ENCODE results near the gene CEP170B.

CEP170B gene

GRCh38 chr14:104868060-104868740 is 3.1 kb downstream of the CEP170B start:
- DNase-seq, result no peak

GRCh38 chr14:104868811-104869572 is 3.9 kb downstream of the CEP170B start:
- DNase-seq, result no peak

- DNase-seq, result no peak
Measured at GRCh38 chr14:104869669-104870367, 4.8 kb downstream of the CEP170B start.

- DNase-seq, result no peak
Measured at GRCh38 chr14:104870368-104871144, 5.5 kb downstream of the CEP170B start.

- DNase-seq, result no peak
Measured at GRCh38 chr14:104871145-104871655, 6.1 kb downstream of the CEP170B start.

- no peak for DNase-seq
Measured at GRCh38 chr14:104871656-104872468, 6.8 kb downstream of the CEP170B start.

GRCh38 chr14:104872469-104873341 is 7.6 kb downstream of the CEP170B start:
- DNase-seq, result no peak

- DNase-seq, result no peak
Measured at GRCh38 chr14:104873380-104874055, 8.4 kb downstream of the CEP170B start.

- DNase-seq, result no peak
Measured at GRCh38 chr14:104874110-104874531, 9.1 kb downstream of the CEP170B start.

- DNase-seq, result no peak
Measured at GRCh38 chr14:104874571-104875411, 9.7 kb downstream of the CEP170B start.

- DNase-seq, result no peak
Measured at GRCh38 chr14:104875412-104875751, 10.3 kb downstream of the CEP170B start.

GRCh38 chr14:104875811-104876210 is 10.7 kb downstream of the CEP170B start:
- no peak for DNase-seq

- DNase-seq, result no peak
Measured at GRCh38 chr14:104876251-104876699, 11.2 kb downstream of the CEP170B start.

- DNase-seq, result no peak
Measured at GRCh38 chr14:104877066-104877805, 12.2 kb downstream of the CEP170B start.

- no peak for DNase-seq
Measured at GRCh38 chr14:104877806-104878550, 12.9 kb downstream of the CEP170B start.

GRCh38 chr14:104878582-104878981 is 13.5 kb downstream of the CEP170B start:
- no peak for DNase-seq

GRCh38 chr14:104879201-104879982 is 14.3 kb downstream of the CEP170B start:
- no peak for DNase-seq

All from NCI-H510A (cell line).